ENCODE measurements around the gene ELAC2.
A peak's percentile ranks its signal among the peaks of the same experiment; 100 is the strongest.
"Not testable (repeated sequence)": the region's sequence is repeated elsewhere in the genome, so short reads cannot be mapped to it uniquely, and the experiment has no call there.

The ELAC2 gene

GRCh38 chr17:12985431-12986293, 32.2 kb downstream of the ELAC2 start:
- no peak for ATAC-seq
- Mint-ChIP-seq H3K9me3 (no peaks in the 10 kb centered on the region), H3K4me3 (no peak overlapping the region), H3K4me1 (peaks cover 41% of the 10 kb centered on the region), H3K27ac (no peak overlapping the region), H3K27me3 (no peaks in the 10 kb centered on the region), H3K36me3 (peaks cover 17% of the 10 kb centered on the region)

GRCh38 chr17:12983991-12984884, 33.6 kb downstream of the ELAC2 start:
- Mint-ChIP-seq H3K27me3 (no peaks in the 10 kb centered on the region), H3K36me3 (peaks cover 7% of the 10 kb centered on the region), H3K27ac (no peak overlapping the region), H3K4me3 (no peak overlapping the region), H3K9me3 (no peaks in the 10 kb centered on the region), H3K4me1 (peaks cover 29% of the 10 kb centered on the region)
- no peak for ATAC-seq

DNA sequence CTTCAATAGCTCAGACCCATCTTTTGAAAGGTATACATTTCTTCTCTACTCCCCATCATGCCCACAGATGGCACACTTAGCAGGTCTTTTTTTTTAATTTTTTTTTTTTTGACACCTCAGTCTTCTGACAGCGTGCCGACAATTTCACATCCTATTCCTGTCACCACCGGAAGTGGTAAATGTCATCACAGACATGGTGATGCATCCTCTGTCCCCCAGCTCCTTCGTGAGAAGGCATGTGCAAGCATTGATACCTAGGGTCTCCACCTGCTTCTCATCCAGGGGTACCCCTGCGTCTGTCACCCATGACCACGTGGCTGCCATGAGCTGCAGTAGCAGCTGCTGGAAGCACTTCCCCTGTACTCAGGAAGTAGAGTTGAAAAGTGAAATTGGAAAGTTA, 35.6 kb downstream of the ELAC2 start:
- H3K27ac Mint-ChIP-seq, result no peak overlapping the region
- no peaks in the 10 kb centered on the region for H3K27me3 Mint-ChIP-seq
- peak; percentile 27 for ATAC-seq
- no peak overlapping the region for H3K4me3 Mint-ChIP-seq
- no peaks in the 10 kb centered on the region for H3K9me3 Mint-ChIP-seq
- peaks cover 7% of the 10 kb centered on the region for H3K36me3 Mint-ChIP-seq
- H3K4me1 Mint-ChIP-seq, result peaks cover 13% of the 10 kb centered on the region

DNA sequence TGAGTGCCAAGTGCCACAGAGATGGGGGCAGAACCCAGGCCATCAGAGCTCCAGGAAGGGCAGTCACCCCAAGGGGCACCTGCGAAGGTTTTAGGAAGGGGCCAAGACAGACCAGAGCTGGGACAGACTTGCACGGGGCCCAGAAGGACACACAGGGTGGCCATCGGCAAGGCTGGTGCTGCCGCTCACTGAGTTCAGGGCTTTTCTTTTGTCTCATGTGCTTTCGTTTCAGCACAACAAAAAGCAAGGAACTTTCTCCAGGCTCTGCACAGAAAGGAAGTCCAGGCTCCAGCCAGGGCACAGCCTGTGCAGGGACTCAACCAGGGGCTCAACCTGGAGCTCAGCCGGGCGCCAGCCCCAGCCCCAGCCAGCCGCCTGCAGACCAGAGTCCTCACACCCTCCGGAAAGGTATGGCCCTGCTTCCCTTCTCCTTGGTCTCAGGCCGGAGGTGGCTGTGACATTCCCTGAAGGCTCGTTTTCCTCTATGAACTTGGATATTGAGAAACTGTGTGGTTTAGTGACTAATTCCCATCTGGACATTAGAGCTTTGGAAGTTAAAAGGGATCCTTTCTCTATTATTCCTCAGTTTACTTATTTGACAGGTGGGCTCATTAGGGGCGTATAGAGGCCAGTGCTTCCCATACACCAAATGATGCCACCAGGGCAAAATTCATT, 37.9 kb downstream of the ELAC2 start:
- Mint-ChIP-seq H3K36me3 (peaks cover 7% of the 10 kb centered on the region), H3K27ac (no peak overlapping the region), H3K4me3 (no peak overlapping the region), H3K4me1 (peaks cover 7% of the 10 kb centered on the region), H3K27me3 (peaks cover 2% of the 10 kb centered on the region), H3K9me3 (no peaks in the 10 kb centered on the region)
- ATAC-seq, result no peak

DNA sequence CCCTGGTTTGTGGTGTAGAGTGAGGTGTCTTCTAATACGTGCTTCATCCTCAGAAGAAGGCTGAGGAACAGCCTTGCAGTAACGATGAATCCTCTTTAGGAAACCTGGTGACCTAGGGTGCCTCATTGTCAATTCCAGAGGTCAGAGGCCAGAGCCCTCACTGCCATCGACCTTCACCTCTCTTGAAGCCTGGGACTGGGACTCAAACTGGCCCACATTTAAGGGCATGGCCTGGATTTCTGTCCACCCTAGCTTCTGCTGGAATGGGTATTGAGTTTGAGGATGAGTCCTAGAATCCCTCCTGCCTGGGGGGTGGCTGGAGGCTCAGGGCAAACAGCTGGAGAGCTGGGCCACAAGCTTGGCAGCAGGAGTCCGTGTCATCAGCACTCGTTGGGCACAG, 38.6 kb downstream of the ELAC2 start:
- ATAC-seq, result no peak
- no peaks in the 10 kb centered on the region for H3K9me3 Mint-ChIP-seq

DNA sequence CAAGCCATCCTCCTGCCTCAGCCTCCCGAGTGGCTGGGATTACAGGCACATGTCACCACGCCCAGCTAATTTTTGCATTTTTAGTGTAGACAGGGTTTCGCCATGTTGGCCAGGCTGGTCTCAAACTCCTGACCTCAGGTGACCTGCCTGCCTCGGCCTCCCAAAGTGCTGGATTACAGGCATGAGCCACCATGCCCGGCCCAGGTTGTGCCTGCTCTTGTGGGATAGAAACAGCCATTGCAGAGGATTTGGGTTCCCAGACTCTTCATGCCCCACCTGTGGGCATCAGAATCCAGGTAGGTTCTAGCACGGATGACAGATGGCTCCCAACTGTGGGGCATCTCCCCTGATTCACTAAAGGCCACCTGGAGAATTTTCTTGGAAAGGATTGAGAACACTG, 39.0 kb downstream of the ELAC2 start:
- H3K4me3 Mint-ChIP-seq, H3K27ac Mint-ChIP-seq, H3K36me3 Mint-ChIP-seq, H3K9me3 Mint-ChIP-seq, ATAC-seq: not testable (repeated sequence)
- H3K27me3 Mint-ChIP-seq, result peaks cover 13% of the 10 kb centered on the region
- H3K4me1 Mint-ChIP-seq, result peaks cover 13% of the 10 kb centered on the region

More for the DNA sequence above, 38.6 kb downstream of the ELAC2 start:
- H3K4me3 Mint-ChIP-seq, result no peak overlapping the region
- no peak overlapping the region for H3K27ac Mint-ChIP-seq
- H3K36me3 Mint-ChIP-seq, result peaks cover 7% of the 10 kb centered on the region
- peaks cover 9% of the 10 kb centered on the region for H3K27me3 Mint-ChIP-seq
- peaks cover 11% of the 10 kb centered on the region for H3K4me1 Mint-ChIP-seq

- no peak overlapping the region for H3K27ac Mint-ChIP-seq
- H3K4me3 Mint-ChIP-seq, result no peak overlapping the region
- H3K9me3 Mint-ChIP-seq, result no peaks in the 10 kb centered on the region
- peaks cover 9% of the 10 kb centered on the region for H3K4me1 Mint-ChIP-seq
- no peak for ATAC-seq
- peaks cover 14% of the 10 kb centered on the region for H3K27me3 Mint-ChIP-seq
- peaks cover 3% of the 10 kb centered on the region for H3K36me3 Mint-ChIP-seq
Observed at GRCh38 chr17:12977008-12977751, 40.6 kb downstream of the ELAC2 start.

DNA sequence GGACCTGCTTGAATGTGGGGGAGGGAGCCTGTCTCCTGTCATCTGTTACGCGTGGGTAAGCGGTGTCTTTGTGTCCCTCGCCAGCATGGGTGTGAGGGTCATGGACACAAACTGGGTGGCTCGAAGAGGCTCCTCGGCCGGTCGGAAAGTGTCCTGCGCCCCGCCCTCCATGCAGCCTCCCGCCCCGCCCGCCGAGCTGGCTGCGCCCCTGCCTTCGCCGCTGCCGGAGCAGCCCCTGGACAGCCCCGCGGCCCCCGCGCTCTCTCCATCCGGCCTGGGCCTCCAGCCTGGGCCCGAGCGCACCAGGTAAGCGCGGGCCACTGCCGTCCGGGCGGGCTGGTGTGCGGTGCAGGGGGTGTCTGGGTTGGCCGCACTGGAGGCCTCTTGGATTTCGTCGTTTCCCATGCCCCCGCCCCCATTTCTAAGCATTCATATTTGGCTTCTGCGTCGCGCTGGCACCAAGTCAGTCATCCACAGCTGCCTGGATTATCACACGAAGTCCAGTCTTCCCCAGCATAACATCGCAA, 43.8 kb downstream of the ELAC2 start:
- Mint-ChIP-seq H3K27ac (no peak overlapping the region), H3K4me1 (peaks cover 6% of the 10 kb centered on the region), H3K36me3 (no peaks in the 10 kb centered on the region), H3K4me3 (no peak overlapping the region), H3K9me3 (no peaks in the 10 kb centered on the region), H3K27me3 (peaks cover 22% of the 10 kb centered on the region)
- peak; percentile 8 for ATAC-seq

DNA sequence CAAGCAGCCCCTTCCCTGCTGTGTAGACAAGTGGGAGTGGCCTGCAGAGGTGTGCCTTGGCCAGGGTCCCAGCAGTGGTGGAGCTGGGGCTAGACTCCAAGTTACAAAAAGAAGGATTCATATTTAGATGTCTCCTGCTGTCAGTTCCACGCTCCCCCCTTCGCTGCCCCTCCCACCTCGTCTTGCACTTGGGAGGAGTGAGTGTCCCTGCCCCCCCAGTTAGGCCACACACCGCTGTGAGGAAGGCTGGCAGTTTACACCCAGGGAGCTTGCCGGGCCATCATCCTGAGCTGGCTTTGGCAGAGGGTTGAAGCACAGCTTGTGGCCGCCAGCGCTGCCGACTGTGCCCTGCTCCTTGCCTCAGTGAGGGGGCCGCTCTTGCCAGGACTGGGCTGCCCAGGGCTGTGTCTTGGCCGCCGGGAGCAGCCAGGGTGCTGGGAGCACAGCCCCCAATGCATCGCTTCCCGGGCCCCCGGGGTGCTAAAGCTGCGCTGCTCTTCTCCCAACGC, 44.3 kb downstream of the ELAC2 start:
- no peaks in the 10 kb centered on the region for H3K9me3 Mint-ChIP-seq
- H3K4me3 Mint-ChIP-seq, result no peak overlapping the region
- ATAC-seq, result no peak
- no peaks in the 10 kb centered on the region for H3K36me3 Mint-ChIP-seq
- peaks cover 6% of the 10 kb centered on the region for H3K4me1 Mint-ChIP-seq
- peaks cover 22% of the 10 kb centered on the region for H3K27me3 Mint-ChIP-seq
- H3K27ac Mint-ChIP-seq, result no peak overlapping the region

DNA sequence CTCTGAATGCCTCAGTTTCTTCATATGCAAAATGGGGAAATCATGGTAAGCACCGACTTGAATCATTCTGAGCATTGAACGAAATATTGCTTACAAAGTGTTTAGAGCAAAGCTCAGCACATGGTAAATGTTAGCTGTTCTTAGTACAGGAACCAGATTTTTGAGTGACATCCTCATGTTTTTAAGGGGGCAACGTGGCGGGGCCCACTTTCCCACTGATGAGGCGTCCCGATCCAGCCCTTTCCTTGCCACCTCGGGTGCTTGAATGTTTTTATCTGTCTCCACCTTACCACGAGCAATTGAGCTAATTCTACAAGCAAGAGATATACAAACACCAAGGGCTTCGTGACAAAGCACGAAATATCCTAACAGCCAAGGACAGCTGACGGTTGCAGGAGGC, 49.9 kb downstream of the ELAC2 start:
- H3K4me1 Mint-ChIP-seq, result no peaks in the 10 kb centered on the region
- no peak overlapping the region for H3K4me3 Mint-ChIP-seq
- peaks cover 9% of the 10 kb centered on the region for H3K27me3 Mint-ChIP-seq
- ATAC-seq, result no peak
- no peaks in the 10 kb centered on the region for H3K9me3 Mint-ChIP-seq
- H3K27ac Mint-ChIP-seq, result no peak overlapping the region
- H3K36me3 Mint-ChIP-seq, result no peaks in the 10 kb centered on the region

DNA sequence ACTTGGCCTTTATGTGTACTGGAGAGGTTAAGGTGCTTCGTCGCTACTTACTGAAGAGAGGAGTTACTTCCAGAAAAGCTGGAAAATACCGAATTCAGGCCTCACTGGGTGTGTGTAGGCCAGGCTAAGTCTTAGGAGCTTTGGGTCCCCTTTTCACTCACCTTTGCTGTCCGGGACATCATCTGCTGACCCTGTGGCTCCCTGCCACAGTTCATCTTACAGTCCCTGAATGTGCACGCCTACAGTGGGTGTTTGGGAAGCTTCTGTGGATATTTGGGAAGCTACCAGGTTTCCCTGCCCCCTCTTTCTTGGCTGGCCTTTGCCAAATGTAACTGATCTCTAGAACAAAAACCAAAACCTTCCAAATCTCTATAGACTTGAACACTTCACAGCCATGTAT, 51.4 kb downstream of the ELAC2 start:
- H3K36me3 Mint-ChIP-seq, result no peaks in the 10 kb centered on the region
- ATAC-seq, result no peak
- H3K9me3 Mint-ChIP-seq, result no peaks in the 10 kb centered on the region
- H3K4me3 Mint-ChIP-seq, result no peak overlapping the region
- H3K27me3 Mint-ChIP-seq, result peaks cover under 1% of the 10 kb centered on the region
- H3K27ac Mint-ChIP-seq, result no peak overlapping the region
- no peaks in the 10 kb centered on the region for H3K4me1 Mint-ChIP-seq

DNA sequence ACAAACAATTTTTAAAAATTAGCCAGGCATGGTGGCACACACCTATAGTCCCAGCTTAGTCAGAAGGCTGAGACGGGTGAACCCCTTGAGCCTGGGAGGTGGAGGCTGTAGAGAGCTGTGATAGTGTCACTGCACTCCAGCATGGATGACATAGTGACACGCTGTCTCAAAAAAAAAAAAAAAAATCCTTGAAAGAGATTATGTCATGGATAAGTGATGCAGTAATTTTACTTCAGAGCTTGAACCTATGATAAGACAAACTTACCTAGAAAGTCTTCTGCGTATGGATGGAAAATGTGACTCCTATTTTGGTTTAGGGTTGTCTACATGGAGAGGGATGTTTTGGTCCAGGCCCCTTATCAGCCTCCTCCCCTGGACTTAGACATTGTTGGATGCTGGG, 51.8 kb downstream of the ELAC2 start:
- Mint-ChIP-seq H3K27me3 (no peaks in the 10 kb centered on the region), H3K4me1 (no peaks in the 10 kb centered on the region), H3K36me3 (no peaks in the 10 kb centered on the region), H3K27ac (no peak overlapping the region), H3K4me3 (no peak overlapping the region), H3K9me3 (no peaks in the 10 kb centered on the region)
- no peak for ATAC-seq

DNA sequence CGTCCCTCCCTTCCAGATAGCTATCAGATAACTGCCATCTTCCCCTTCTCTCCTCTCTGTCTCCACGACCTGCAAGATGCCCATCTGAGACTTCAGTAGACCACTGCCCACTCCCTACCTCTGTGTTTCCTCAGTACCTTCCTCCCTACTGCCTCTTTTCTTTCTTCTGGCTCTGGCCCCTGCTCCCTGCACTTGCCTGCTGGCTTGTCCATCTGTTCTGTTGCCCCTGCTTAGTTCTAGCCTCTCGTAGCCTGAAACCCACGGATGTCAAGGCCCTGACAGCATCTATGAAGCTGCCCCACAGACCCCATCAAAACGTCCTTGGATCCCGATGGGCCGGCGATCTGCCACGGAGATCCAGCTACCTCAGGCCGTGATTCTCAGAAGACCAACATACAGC, 53.0 kb downstream of the ELAC2 start:
- Mint-ChIP-seq H3K4me1 (no peaks in the 10 kb centered on the region), H3K36me3 (no peaks in the 10 kb centered on the region), H3K27me3 (no peaks in the 10 kb centered on the region), H3K27ac (no peak overlapping the region), H3K4me3 (no peak overlapping the region), H3K9me3 (no peaks in the 10 kb centered on the region)
- ATAC-seq, result no peak

DNA sequence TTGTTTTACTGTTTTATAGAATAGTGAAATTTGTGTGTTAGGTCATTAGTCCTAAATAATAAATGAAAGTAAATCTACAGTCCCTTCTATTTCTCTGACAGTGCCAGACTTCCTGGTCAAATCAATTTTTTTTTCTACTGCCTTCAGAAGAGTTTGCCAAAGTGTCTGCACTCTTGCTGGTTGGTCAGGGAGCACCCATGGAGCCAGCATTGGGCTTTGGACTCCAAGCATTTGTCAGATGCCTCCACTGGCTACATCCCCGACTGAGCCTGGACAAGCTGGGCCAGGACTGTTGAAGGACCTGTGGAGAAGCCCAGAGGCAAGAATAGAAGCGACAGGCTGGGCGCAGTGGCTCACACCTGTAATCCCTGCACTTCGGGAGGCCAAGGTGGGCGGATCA, 53.7 kb downstream of the ELAC2 start:
- Mint-ChIP-seq H3K9me3 (no peaks in the 10 kb centered on the region), H3K27ac (no peak overlapping the region), H3K4me3 (no peak overlapping the region), H3K36me3 (peaks cover 4% of the 10 kb centered on the region), H3K4me1 (no peaks in the 10 kb centered on the region), H3K27me3 (no peaks in the 10 kb centered on the region)
- ATAC-seq, result no peak

All from stimulated activated memory B cell treated with anti-CD40 and anti-IgM and Interleukin-4, amounts not matched to agents 10 μg/mL and 1 μg/mL and 100 μg/mL, for 72 hours (primary cell).